ENCODE data around the gene NCOR2.

- TF ChIP-seq, protein P1, sequence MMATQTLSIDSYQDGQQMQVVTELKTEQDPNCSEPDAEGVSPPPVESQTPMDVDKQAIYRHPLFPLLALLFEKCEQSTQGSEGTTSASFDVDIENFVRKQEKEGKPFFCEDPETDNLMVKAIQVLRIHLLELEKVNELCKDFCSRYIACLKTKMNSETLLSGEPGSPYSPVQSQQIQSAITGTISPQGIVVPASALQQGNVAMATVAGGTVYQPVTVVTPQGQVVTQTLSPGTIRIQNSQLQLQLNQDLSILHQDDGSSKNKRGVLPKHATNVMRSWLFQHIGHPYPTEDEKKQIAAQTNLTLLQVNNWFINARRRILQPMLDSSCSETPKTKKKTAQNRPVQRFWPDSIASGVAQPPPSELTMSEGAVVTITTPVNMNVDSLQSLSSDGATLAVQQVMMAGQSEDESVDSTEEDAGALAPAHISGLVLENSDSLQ (IDR thresholded peaks at IDR 0.05), result no peak
- no peak for TF ChIP-seq PML (IDR thresholded peaks at IDR 0.05; ENCODE audit: low read length)
- TF ChIP-seq POLR2A (IDR thresholded peaks at IDR 0.05; ENCODE audit: low read depth, low read length), result no peak
- TF ChIP-seq, protein P2, sequence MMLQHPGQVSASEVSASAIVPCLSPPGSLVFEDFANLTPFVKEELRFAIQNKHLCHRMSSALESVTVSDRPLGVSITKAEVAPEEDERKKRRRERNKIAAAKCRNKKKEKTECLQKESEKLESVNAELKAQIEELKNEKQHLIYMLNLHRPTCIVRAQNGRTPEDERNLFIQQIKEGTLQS (IDR thresholded peaks at IDR 0.05; ENCODE audit: borderline replicate concordance, extremely low read depth, low read depth, low read length), result no peak
Observed at GRCh38 chr12:124576061-124576650, 8.7 kb upstream of the NCOR2 start.
